ENCODE results near the gene CDCP1.
A peak's percentile ranks its signal among the peaks of the same experiment; 100 is the strongest.

The CDCP1 gene

DNA sequence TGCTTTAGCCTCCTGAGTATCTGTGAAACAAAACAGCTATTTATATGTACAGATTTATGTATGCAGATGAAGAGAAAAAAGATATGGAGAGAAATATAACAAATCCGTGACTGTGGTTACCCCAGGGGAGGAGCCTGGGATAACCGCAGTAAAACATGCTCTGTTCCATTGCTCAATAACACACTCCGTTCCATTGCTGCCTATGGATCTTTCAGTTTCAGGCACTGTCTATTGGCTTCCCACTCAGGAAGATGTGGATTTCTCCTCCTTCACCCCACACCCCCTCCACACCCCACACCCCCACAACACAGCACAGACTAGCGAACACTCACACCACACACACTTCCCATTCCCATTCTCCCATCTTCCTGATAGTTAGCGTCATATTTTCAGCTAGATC, 47.9 kb downstream of the CDCP1 start:
- TF ChIP-seq, protein P1, sequence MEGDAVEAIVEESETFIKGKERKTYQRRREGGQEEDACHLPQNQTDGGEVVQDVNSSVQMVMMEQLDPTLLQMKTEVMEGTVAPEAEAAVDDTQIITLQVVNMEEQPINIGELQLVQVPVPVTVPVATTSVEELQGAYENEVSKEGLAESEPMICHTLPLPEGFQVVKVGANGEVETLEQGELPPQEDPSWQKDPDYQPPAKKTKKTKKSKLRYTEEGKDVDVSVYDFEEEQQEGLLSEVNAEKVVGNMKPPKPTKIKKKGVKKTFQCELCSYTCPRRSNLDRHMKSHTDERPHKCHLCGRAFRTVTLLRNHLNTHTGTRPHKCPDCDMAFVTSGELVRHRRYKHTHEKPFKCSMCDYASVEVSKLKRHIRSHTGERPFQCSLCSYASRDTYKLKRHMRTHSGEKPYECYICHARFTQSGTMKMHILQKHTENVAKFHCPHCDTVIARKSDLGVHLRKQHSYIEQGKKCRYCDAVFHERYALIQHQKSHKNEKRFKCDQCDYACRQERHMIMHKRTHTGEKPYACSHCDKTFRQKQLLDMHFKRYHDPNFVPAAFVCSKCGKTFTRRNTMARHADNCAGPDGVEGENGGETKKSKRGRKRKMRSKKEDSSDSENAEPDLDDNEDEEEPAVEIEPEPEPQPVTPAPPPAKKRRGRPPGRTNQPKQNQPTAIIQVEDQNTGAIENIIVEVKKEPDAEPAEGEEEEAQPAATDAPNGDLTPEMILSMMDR (IDR thresholded peaks at IDR 0.05; ENCODE audit: unreplicated experiment in 3 of 3), result no peak
- H3K27me3 Mint-ChIP-seq (ENCODE audit: low read depth), result peaks cover 1% of the 10 kb centered on the region
- no peak overlapping the region for H3K4me3 Mint-ChIP-seq
- H3K27ac Mint-ChIP-seq, result no peak overlapping the region
- H3K4me1 Mint-ChIP-seq, result peaks cover 15% of the 10 kb centered on the region
- no peaks in the 10 kb centered on the region for H3K9me3 Mint-ChIP-seq
- H3K36me3 Mint-ChIP-seq (ENCODE audit: low read depth), result no peaks in the 10 kb centered on the region

- peaks cover 23% of the 10 kb centered on the region for H3K4me1 Mint-ChIP-seq
Observed at GRCh38 chr3:45097296-45097883, 48.8 kb downstream of the CDCP1 start.

DNA sequence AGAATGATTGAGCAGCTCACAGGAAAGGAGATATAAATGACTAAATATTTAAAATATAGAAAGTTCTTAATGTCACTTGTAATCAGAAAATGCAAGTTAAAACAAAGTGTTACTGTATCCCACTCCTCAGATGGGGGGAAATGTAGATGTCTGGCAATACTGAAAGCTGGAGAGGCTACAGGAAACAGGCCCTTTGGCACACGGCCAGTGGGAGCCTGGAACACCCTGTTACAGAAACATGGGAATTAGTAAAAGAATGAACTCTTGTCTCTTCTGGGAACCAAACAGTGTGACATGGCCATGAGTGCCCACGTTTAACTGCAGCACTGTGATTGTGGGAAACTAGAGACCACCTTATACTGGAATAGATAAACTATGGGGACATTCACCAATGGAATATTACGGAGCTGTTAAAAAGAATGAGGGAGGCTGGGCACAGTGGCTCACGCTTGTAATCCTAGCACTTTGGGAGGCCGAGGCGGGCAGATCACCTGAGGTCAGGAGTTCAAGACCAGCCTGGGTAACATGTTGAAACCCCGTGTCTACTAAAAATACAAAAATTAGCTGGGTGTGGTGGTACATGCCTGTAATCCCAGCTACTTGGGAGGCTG, 50.2 kb downstream of the CDCP1 start:
- peaks cover 23% of the 10 kb centered on the region for H3K4me1 Mint-ChIP-seq

More at GRCh38 chr3:45097296-45097883, 48.8 kb downstream of the CDCP1 start:
- no peak overlapping the region for H3K27ac Mint-ChIP-seq
- TF ChIP-seq, protein P1 (IDR thresholded peaks at IDR 0.05; ENCODE audit: unreplicated experiment in 3 of 3), result no peak
- H3K36me3 Mint-ChIP-seq (ENCODE audit: low read depth), result no peaks in the 10 kb centered on the region
- no peak overlapping the region for H3K4me3 Mint-ChIP-seq
- no peaks in the 10 kb centered on the region for H3K27me3 Mint-ChIP-seq (ENCODE audit: low read depth)
- no peaks in the 10 kb centered on the region for H3K9me3 Mint-ChIP-seq

GRCh38 chr3:45093176-45093575, 53.0 kb downstream of the CDCP1 start:
- peak overlapping the region; percentile 21 to 81 (median 64) for H3K27ac Mint-ChIP-seq
- no peaks in the 10 kb centered on the region for H3K9me3 Mint-ChIP-seq
- TF ChIP-seq, protein P1 (IDR thresholded peaks at IDR 0.05; ENCODE audit: unreplicated experiment in 3 of 3), result no peak
- no peaks in the 10 kb centered on the region for H3K36me3 Mint-ChIP-seq (ENCODE audit: low read depth)
- peaks cover 26% of the 10 kb centered on the region for H3K4me1 Mint-ChIP-seq
- peaks cover 7% of the 10 kb centered on the region for H3K27me3 Mint-ChIP-seq (ENCODE audit: low read depth)
- no peak overlapping the region for H3K4me3 Mint-ChIP-seq

More for the DNA sequence above, 50.2 kb downstream of the CDCP1 start:
- no peak overlapping the region for H3K27ac Mint-ChIP-seq
- no peaks in the 10 kb centered on the region for H3K27me3 Mint-ChIP-seq (ENCODE audit: low read depth)
- H3K9me3 Mint-ChIP-seq, result no peaks in the 10 kb centered on the region
- no peak overlapping the region for H3K4me3 Mint-ChIP-seq
- no peaks in the 10 kb centered on the region for H3K36me3 Mint-ChIP-seq (ENCODE audit: low read depth)
- TF ChIP-seq, protein P1 (IDR thresholded peaks at IDR 0.05; ENCODE audit: unreplicated experiment in 3 of 3), result no peak

DNA sequence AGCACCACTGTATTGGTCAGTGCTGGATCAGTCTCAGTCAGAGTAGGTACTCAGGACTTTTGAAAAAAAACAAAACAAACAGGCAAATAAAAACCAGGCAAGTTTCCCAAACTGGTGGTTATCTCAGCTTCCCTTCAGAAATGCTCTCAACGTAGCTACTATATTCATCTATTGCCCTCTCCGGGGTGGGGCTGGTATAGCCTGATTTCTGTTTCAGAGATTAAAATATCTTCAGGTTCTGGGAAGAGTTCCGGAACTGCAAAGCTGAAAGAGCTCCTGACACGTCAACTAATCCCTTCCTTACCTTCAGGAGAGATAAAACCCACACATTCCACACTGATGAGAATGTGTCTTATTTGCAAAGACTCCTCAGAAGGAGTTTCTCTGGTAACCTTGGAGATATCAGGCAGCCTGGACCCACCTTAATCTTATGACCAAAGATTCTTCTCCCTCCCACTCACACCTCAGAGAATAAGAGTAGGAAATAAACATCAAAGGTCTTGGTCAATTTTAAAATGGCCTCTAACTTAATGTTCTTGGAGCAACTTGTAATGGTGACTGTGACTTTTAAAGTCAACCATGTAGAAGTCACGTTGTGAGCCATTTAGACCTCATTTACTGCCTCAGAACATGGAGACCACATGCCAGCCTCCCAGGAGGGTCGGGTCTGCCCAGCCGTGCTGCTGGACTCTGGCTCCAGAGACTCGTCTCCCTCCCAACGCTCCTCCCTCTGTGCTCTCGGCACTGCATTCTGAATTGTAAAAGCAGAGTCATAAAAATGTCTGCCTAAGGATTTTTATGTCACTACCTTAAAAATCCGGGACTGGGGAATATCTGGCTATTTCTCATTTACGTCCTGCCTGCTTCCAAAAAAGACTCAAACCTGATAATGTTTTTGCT, 53.8 kb downstream of the CDCP1 start:
- TF ChIP-seq, protein P1 (IDR thresholded peaks at IDR 0.05; ENCODE audit: unreplicated experiment in 3 of 3), result no peak
- H3K36me3 Mint-ChIP-seq (ENCODE audit: low read depth), result no peaks in the 10 kb centered on the region
- peak overlapping the region in 1 of 3 experiments; percentile 1 for H3K4me3 Mint-ChIP-seq
- peaks cover 26% of the 10 kb centered on the region for H3K4me1 Mint-ChIP-seq
- peaks cover 7% of the 10 kb centered on the region for H3K27me3 Mint-ChIP-seq (ENCODE audit: low read depth)
- no peaks in the 10 kb centered on the region for H3K9me3 Mint-ChIP-seq
- peak overlapping the region; percentile 21 to 81 (median 64) for H3K27ac Mint-ChIP-seq
